ENCODE data around the gene IPO8. TPM values are rescaled to one million over a fixed set of nuclear protein-coding genes. Genes with fewer than 3 reads are reported as not detected.

Gene IPO8
- total RNA-seq, 4 donors from 2014 or later: 27.7 to 51.5 (median 38.9) TPM

- TF ChIP-seq, protein P1, sequence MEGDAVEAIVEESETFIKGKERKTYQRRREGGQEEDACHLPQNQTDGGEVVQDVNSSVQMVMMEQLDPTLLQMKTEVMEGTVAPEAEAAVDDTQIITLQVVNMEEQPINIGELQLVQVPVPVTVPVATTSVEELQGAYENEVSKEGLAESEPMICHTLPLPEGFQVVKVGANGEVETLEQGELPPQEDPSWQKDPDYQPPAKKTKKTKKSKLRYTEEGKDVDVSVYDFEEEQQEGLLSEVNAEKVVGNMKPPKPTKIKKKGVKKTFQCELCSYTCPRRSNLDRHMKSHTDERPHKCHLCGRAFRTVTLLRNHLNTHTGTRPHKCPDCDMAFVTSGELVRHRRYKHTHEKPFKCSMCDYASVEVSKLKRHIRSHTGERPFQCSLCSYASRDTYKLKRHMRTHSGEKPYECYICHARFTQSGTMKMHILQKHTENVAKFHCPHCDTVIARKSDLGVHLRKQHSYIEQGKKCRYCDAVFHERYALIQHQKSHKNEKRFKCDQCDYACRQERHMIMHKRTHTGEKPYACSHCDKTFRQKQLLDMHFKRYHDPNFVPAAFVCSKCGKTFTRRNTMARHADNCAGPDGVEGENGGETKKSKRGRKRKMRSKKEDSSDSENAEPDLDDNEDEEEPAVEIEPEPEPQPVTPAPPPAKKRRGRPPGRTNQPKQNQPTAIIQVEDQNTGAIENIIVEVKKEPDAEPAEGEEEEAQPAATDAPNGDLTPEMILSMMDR (IDR thresholded peaks at IDR 0.05; ENCODE audit: low read depth): no peak
These were observed 115.3 kb downstream of the IPO8 start for GRCh38 chr12:30580344-30580743.

Other genes starting within 250 kb of the IPO8 start
- 10 to 100 TPM; 22.5 to 40.3 (median 31.7) TPM for gene CAPRIN2, start 59.1 kb upstream of the IPO8 start, total RNA-seq
- gene TSPAN11, start 230.9 kb upstream of the IPO8 start, total RNA-seq: 1 to 10 TPM in 1 of 4 donors, under 1 TPM in 2, not detected in 1; 0.19 to 1.4 (median 0.22) TPM